OCI-M2 (cell line): ENCODE measurements around the gene TESK2.

ENCODE experiments used
- DNase-seq: peaks from one replicate; lab custom pipeline; 2025; ENCODE audit not compliant: unreplicated experiment; lab: John Stamatoyannopoulos, UW

TESK2 gene

DNA sequence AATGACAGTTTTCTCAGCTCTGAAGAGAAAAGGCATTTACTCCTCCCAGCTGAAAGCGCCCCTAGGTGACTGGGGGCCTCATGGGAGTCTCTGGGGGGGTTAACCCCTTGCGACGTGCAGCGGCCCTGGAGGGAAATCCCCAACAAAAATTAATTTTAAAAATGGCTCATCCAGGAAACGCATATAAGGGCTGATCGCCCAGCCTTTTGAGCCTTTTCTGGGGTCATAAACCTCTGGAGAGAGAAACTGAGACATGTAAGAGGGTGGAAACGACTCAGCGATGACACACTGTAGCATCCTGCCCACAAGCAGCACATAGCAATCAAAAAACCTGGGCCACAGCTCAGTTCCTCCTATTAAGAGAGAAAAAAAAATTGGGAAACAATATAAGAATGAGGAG, 184.6 kb downstream of the TESK2 start:
- DNase-seq, result no peak

DNA sequence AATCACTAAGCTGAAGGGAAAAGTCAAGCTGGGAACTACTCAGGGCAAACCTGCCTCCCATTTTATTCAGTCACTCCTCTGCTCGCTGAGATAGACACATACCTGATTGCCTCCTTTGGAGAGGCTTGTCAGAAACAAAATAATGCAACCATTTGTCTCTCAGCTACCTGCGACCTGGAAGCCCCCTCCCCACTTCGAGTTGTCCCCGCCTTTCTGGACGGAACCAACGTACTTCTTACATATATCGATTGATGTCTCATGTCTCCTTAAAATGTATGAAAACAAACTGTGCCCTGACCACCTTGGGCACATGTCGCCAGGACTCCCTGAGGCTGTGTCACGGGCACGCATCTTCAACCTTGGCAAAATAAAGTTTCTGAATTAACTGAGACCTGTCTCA, 185.7 kb downstream of the TESK2 start:
- DNase-seq, result no peak

DNA sequence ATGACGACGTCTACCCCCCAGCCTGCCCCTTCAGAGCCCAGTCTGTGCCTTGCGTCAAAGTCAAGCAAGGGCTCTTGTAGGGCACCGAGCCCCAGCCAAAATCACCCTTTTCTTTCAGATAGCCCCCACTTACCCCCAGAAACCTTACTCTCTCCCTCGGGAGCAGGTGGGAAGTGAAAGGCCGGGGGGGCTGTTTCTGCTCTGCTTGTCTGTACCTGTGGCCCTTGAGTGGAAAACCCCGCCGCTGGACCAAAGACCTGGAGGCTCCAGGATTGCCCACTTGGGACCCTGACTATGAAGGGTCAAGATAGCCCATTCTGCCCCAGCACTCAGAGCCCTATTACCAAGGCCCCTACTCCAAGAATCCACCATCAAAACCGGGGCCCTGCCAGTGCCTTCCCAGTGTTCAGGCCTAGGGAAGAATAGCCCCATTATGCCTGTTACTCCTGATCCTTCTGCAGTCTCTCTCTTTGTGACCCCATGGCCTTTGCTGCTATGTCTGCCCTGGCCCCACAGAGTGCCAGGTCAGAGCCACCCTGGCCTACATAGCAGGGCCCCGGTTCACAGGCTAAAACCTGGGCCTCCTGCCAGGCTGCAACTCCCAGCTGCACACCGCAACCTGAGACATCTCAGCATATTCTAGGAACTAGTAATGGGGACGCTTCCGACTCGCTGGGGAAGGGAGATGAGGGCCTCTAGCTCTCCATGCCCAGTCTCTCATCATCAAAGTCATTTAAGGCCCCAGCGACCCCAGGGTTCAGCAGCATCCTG, 186.5 kb downstream of the TESK2 start:
- no peak for DNase-seq

DNA sequence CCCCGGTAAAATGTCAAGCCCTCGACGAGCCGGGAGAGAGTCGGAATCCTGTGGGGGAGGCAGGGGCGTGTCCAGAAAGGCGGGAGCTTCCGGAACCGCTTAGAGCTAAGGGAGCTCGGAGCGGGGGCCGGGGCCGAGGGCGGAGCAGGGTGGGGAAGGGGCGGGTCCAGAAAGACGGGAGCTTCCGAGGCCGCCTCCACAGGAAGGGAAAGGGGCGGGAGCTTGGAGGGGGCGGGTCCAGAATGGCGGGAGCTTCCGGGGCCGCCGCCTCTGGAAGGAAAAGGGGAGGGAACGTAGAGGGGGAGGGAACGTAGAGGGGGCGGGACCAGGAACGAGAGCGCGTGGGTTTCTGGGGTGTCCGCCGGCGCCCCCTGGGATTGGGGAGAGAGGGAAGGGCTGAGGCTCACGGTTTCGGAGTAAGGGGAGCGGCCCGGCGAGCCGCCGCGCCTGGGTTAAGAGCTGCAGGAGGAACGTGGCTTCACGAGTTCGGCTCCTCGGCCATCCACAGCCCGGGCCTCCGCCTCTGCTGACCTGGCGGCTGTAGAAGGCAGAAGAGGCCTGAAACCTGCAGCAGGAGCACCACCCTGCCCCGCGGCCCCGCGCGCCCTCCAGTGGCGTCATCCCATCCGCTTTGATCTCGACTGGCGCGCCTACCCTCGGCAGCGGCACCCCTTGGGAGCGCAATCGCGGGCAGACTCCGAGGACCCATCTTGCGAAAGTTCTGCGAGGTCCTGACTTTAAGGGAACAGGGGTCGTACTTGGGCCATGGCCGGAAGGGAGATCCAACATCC, 187.2 kb downstream of the TESK2 start:
- peak; percentile 84 for DNase-seq

DNA sequence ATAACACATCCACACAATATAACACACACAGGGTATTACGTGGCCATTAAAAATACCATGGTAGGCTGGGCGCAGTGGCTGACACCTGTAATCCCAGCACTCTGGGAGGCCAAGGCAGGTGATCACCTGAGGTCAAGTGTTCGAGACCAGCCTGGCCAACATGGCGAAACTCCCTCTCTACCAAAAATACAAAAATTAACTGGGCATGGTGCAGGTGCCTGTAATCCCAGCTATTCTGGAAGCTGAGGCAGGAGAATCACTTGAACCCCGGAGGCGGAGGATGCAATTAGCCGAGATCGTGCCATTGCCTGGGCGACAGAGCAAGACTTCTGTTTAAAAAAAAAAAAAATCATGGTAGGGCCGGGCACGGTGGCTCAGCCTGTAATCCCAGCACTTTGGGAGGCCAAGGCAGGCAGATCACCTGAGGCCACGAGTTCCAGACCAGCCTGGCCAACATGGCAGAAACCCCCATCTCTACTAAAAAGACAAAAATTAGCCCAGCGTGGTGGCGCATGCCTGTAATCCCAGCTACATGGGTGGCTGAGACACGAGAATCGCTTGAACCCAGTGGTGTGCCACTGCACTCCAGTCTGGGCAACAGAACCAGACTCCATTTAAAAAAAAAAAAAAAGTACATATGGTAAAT, 188.3 kb downstream of the TESK2 start:
- no peak for DNase-seq

DNA sequence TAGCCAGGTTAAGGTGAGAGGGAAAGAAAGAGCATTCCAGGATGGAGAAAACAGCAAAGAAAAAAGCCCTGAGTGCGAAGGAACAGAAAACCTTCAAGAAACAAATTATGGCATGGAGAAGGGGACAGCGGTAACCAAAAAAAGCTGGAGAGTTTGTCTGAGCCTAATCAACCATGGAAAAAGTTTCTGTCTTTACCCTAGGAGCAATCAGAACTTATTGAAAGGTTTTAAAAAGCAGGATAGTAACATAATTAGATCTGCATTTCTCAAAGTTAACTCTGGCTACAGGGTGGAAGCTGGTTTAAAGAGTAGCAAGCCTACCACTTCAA, 190.3 kb downstream of the TESK2 start:
- DNase-seq, result no peak

DNA sequence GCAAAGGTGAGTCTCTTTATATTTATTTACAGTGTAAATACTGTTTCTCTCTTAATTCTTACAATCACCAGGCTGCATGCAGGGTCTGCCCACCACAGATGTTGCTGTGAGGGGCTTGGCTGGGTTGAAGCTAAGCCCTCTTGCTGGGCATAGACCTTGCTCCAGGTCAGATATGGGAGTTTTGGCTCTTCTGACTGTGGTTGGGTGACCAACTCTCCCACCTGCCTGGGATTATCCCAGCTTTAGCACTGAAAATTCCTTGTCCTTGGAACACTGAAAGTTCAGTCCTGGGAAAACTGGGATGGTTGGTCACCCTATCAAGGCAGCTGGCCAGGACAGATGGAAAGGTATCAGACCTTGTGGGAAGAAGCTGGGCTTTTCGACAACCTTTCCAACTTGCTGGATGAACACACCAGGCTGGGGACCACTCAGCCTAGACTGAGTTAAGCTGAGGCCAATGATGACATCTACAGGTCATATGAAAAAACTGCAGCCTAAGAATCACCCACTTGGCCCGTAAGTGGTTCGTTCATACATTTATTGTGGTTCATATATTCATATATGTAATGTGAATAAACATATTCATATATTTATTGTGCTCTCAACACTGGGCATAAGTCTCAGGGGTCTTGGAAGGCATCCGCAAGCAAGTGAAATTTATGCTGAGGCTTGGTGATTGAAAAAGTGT, 190.8 kb downstream of the TESK2 start:
- peak; percentile 33 for DNase-seq

DNA sequence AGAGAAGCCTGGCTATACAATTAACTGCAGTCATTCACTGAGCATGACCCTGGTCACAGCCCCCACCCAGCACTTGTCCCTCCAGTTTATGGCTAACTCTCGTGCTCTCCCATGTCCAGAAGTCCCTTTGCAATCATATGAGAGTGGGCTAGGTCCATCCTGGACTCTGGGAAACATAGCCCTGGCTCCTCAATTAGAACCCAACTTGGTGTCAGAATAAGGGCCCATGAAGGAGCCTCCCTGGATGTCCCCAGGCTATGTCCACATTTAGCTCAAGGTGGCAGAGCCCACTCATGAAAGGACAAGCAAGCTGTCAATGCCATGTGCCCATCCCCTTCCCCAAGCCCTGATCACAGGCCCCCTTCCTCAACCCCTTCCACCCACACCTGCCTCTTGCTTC, 191.7 kb downstream of the TESK2 start:
- no peak for DNase-seq

DNA sequence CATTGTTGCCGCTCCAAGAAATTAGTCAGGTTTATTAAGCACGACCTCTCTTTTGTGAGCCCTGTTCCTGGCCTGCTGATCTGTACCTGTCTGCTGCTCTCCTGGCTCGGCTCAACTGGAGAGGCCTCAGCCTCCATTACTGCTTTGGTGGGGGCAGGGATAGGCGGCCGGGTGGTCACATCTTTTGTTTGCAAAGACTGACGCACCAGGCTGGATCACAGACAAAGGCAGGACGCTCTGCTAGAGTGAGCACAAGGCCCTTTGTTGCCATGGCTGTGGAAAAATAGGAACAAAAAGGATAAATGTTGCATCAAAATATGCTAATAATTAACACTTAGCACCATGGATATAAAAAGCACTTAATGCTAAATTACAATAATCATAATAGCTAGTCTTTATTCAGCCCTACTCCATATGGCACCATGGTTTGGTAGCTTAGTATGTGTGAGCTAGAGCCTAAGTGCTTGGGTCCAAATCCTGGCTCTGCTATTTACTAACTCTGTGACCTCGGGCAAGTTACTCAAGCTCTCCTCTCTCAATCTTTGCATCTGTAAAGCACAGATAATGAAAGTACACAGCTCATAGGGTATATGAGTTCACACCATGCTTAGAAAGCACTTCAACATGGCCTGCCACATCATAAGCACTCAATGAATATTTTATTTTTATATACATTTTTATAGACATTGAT, 193.2 kb downstream of the TESK2 start:
- DNase-seq, result no peak
